ENCODE measurements around the gene IL36A. TPM values are rescaled to one million over a fixed set of nuclear protein-coding genes. Genes with fewer than 3 reads are reported as not detected.

Gene IL36A
- total RNA-seq, 1 donor from 2014 or later: not detected

GRCh38 chr2:112979731-112980130, 25.5 kb upstream of the IL36A start:
- TF ChIP-seq CTCF (IDR thresholded peaks at IDR 0.05; ENCODE audit: unreplicated experiment): no peak
- no peaks in the 10 kb centered on the region for H3K9me3 Mint-ChIP-seq (ENCODE audit: low read depth)
- no peaks in the 10 kb centered on the region for H3K36me3 Mint-ChIP-seq (ENCODE audit: insufficient read depth)
- no peak for DNase-seq (ENCODE audit: low spot score, unreplicated experiment)
- peaks cover 15% of the 10 kb centered on the region for H3K27me3 Mint-ChIP-seq
- H3K4me1 Mint-ChIP-seq (ENCODE audit: low read depth): no peaks in the 10 kb centered on the region
- no peak overlapping the region for H3K27ac Mint-ChIP-seq
- H3K4me3 Mint-ChIP-seq (ENCODE audit: low read depth): no peak overlapping the region

GRCh38 chr2:112980537-112980936, 24.7 kb upstream of the IL36A start:
- Mint-ChIP-seq H3K9me3 (ENCODE audit: low read depth) (no peaks in the 10 kb centered on the region), H3K4me3 (ENCODE audit: low read depth) (no peak overlapping the region)

GRCh38 chr2:112985090-112985489, 20.2 kb upstream of the IL36A start:
- no peak for TF ChIP-seq CTCF (IDR thresholded peaks at IDR 0.05; ENCODE audit: unreplicated experiment)
- DNase-seq (ENCODE audit: low spot score, unreplicated experiment): no peak
- Mint-ChIP-seq H3K27ac (no peak overlapping the region), H3K4me1 (ENCODE audit: low read depth) (no peaks in the 10 kb centered on the region), H3K9me3 (ENCODE audit: low read depth) (peaks cover 5% of the 10 kb centered on the region), H3K36me3 (ENCODE audit: insufficient read depth) (no peaks in the 10 kb centered on the region), H3K4me3 (ENCODE audit: low read depth) (no peak overlapping the region), H3K27me3 (peaks cover 3% of the 10 kb centered on the region)

More at GRCh38 chr2:112980537-112980936, 24.7 kb upstream of the IL36A start:
- Mint-ChIP-seq H3K4me1 (ENCODE audit: low read depth) (no peaks in the 10 kb centered on the region), H3K27me3 (peaks cover 15% of the 10 kb centered on the region), H3K36me3 (ENCODE audit: insufficient read depth) (no peaks in the 10 kb centered on the region), H3K27ac (no peak overlapping the region)
- no peak for DNase-seq (ENCODE audit: low spot score, unreplicated experiment)
- TF ChIP-seq CTCF (IDR thresholded peaks at IDR 0.05; ENCODE audit: unreplicated experiment): no peak

GRCh38 chr2:112989611-112990010, 15.6 kb upstream of the IL36A start:
- no peak overlapping the region for H3K4me3 Mint-ChIP-seq (ENCODE audit: low read depth)
- H3K36me3 Mint-ChIP-seq (ENCODE audit: insufficient read depth): no peaks in the 10 kb centered on the region
- peaks cover 10% of the 10 kb centered on the region for H3K9me3 Mint-ChIP-seq (ENCODE audit: low read depth)
- peaks cover 20% of the 10 kb centered on the region for H3K27me3 Mint-ChIP-seq
- H3K27ac Mint-ChIP-seq: no peak overlapping the region
- TF ChIP-seq CTCF (IDR thresholded peaks at IDR 0.05; ENCODE audit: unreplicated experiment): no peak
- no peak for DNase-seq (ENCODE audit: low spot score, unreplicated experiment)
- H3K4me1 Mint-ChIP-seq (ENCODE audit: low read depth): no peaks in the 10 kb centered on the region

GRCh38 chr2:112993831-112994230, 11.4 kb upstream of the IL36A start:
- TF ChIP-seq CTCF (IDR thresholded peaks at IDR 0.05; ENCODE audit: unreplicated experiment): no peak
- Mint-ChIP-seq H3K36me3 (ENCODE audit: insufficient read depth) (no peaks in the 10 kb centered on the region), H3K9me3 (ENCODE audit: low read depth) (peaks cover 5% of the 10 kb centered on the region)

More at GRCh38 chr2:112993831-112994230, 11.4 kb upstream of the IL36A start:
- no peaks in the 10 kb centered on the region for H3K4me1 Mint-ChIP-seq (ENCODE audit: low read depth)
- H3K27ac Mint-ChIP-seq: no peak overlapping the region
- peaks cover 28% of the 10 kb centered on the region for H3K27me3 Mint-ChIP-seq
- no peak overlapping the region for H3K4me3 Mint-ChIP-seq (ENCODE audit: low read depth)
- DNase-seq (ENCODE audit: low spot score, unreplicated experiment): no peak

Measured in progenitor cell of endocrine pancreas (in vitro differentiated cells).